ENCODE data around the gene LYZL2. TPM values are rescaled to one million over a fixed set of nuclear protein-coding genes. Genes with fewer than 3 reads are reported as not detected.
"Not testable (repeated sequence)": the region's sequence is repeated elsewhere in the genome, so short reads cannot be mapped to it uniquely, and the experiment has no call there.

LYZL2 gene
- total RNA-seq, 1 donor from 2014 or later, result not detected

- not testable (repeated sequence) for DNase-seq (ENCODE audit: low spot score in 2 of 2); FAIRE-seq
These were observed 32.8 kb downstream of the LYZL2 start for GRCh38 chr10:30596493-30597432.

DNA sequence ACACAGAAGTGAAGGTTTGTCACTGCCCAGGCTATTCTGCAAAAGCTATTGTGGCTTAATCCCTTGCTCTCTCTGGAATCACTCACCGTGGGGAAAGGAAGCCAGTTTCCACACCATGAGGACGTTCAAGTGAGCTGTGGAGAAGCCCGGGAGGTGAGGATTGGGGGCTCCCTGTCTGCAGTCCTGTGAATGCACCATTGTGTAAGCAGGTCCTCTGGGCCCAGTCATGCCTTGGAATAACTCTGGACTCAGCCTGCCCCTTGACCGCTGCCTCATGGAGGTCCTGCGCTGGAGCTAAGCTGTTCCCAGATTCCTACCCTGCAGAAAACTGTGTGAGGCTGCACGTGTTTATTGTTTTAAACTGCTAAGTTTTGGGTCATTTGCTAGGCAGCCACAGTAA is 33.5 kb downstream of the LYZL2 start:
- FAIRE-seq (no peak), DNase-seq (ENCODE audit: low spot score in 2 of 2) (no peak)

DNA sequence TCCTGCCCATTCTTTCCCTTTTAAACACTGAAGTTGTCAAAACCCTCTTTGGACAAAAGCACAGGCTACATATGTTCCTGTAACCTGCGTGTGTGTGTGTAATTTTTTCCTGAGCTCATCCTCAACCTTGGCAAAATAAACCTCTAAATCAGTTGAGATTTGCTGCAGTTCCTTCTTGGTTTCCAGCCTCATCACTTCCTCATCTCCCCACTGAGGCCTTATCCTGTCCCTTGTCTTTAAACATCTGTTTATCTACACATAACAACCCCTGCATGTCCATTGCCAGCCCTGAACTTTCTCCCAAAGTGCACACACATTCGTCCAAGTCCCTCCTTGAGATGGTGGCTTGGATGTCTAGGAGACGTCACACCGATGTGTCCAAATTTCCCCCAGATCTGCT is 35.5 kb downstream of the LYZL2 start:
- FAIRE-seq (no peak), DNase-seq (ENCODE audit: low spot score in 2 of 2) (no peak)

DNA sequence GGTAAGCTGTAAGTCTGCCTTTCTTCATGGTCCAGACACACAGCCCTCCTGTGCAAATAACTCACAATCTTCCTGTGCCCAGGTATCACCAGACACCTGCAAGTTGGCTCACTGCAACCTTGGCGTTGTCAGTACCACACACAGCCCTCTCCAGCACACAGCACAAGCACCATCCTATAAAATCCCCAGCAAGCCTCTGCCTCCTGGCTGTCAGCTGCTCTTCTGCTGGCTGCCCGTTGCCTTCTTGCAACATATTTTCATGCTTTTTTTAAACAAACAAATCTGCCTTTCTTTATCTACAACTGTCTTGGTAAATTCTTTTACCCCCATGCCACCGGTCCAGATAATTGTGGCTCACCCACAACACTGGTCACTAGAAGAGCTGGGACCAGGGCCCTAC is 36.8 kb downstream of the LYZL2 start:
- not testable (repeated sequence) for DNase-seq (ENCODE audit: low spot score in 2 of 2); FAIRE-seq

- FAIRE-seq, result no peak
- peak in 1 of 2 donors; percentile 41 for DNase-seq (ENCODE audit: low spot score in 2 of 2)
These were observed 38.3 kb downstream of the LYZL2 start for GRCh38 chr10:30591249-30591670.

GRCh38 chr10:30589441-30589840 is 40.1 kb downstream of the LYZL2 start:
- DNase-seq (ENCODE audit: low spot score in 2 of 2) (no peak), FAIRE-seq (no peak)

GRCh38 chr10:30587522-30588031 is 42.0 kb downstream of the LYZL2 start:
- DNase-seq (ENCODE audit: low spot score in 2 of 2) (no peak), FAIRE-seq (no peak)

DNA sequence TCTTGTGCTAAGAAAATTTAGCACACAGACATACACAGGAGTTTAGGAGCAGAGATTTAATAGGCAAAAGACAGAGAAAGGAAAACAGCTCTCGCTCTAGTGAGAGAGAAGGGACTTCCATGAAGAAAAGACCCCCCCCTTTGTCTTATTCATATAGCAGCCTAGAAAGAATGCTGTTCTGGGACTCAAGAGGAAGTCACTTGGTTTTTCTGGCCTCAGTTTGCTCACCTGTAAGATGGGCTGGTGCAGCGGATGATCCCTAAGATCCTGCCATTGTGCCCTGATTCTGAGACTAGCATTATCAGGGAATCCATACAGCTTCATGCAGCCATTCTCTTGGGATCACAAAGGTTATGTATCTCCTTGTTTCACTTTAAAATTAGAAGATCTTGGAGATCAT is 42.7 kb downstream of the LYZL2 start:
- DNase-seq (ENCODE audit: low spot score in 2 of 2), result no peak
- no peak for FAIRE-seq

- peak in 1 of 2 donors; percentile 39 for DNase-seq (ENCODE audit: low spot score in 2 of 2)
- FAIRE-seq, result no peak
These were observed 45.7 kb downstream of the LYZL2 start for GRCh38 chr10:30583778-30584415.

GRCh38 chr10:30581779-30582380 is 47.7 kb downstream of the LYZL2 start:
- no peak for DNase-seq (ENCODE audit: low spot score in 2 of 2)
- no peak for FAIRE-seq

DNA sequence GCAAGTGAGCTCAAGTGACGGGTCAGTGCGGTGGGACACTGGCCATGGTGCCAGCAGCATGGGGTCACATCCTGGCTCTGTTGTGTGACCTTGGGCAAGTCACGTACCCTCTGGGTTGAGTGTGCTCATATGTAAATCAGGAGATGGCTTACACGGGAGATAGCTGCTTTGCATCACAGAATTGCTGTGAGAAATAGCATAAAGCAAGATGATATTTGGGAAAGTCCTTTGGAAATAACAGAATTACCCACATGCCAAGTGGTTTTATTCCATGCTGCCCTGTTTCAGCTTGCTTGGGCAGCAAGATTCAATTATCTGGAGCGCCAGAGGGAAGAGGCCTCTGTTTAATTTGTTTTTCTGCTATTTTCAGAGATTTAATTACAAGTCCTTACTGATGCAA is 48.9 kb downstream of the LYZL2 start:
- FAIRE-seq, result no peak

GRCh38 chr10:30580241-30580640 is 49.3 kb downstream of the LYZL2 start:
- FAIRE-seq (no peak), DNase-seq (ENCODE audit: low spot score in 2 of 2) (no peak)

More for the DNA sequence above, 48.9 kb downstream of the LYZL2 start:
- no peak for DNase-seq (ENCODE audit: low spot score in 2 of 2)

DNA sequence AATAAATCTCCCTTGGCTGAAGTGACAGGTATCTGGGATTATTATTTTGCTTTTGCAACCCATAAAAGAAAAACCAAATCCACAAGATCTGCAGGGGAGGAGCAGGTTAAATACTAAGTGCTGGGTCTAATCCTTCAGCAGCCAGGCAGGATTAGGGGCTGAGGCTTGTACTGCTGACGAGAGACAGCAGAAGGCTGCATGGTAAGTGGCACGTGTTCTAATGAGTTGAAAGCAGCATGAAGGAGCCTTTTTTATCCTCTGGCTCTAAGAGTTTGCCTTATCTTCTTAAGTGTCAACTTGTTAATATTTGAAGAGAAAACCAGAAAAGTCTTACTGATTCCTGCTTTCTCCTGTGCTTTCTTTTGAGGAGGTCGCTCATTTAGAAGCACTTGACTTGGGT is 50.0 kb downstream of the LYZL2 start:
- no peak for DNase-seq (ENCODE audit: low spot score in 2 of 2)
- no peak for FAIRE-seq

DNA sequence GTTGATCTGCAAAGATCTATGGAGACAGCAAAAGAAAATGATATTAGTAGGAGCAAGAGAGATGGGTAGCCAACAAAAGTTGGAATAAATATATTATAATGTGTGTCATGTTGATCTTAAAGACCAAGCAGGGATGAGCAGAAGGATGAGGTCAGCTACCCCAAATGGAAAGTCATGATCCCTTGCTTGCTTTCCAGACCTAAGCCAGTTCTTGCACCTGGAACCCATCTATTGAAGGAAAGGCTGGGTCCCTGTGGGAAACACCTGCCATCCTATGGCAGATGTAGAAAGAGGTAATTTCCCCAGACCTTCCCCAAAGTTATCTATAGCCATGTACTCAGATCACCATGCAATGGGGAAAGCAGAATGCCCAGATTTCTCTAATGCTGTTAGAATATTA is 52.5 kb downstream of the LYZL2 start:
- no peak for FAIRE-seq
- DNase-seq (ENCODE audit: low spot score in 2 of 2), result no peak

- FAIRE-seq (no peak), DNase-seq (ENCODE audit: low spot score in 2 of 2) (no peak)
These were observed 52.9 kb downstream of the LYZL2 start for GRCh38 chr10:30576641-30577040.

DNA sequence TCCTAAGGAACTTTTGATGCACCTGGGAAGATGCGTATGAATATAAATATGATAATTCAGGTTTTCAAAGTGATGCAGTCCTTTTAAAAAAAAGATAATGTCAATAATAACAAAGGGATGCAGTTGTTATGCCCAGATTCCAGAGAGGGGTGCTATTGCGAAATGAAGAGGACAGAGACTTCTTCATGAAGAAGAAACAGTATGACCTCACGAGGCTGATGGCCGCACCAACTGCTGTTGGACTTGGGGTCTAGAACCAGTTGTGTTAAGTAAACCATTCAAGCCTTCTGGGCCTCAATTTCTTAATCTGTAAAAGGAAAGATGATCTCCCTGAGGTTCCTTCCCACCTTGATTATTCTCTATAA is 55.1 kb downstream of the LYZL2 start:
- FAIRE-seq (no peak), DNase-seq (ENCODE audit: low spot score in 2 of 2) (no peak)

- FAIRE-seq (no peak), DNase-seq (ENCODE audit: low spot score in 2 of 2) (no peak)
These were observed 55.7 kb downstream of the LYZL2 start for GRCh38 chr10:30573721-30574431.

DNA sequence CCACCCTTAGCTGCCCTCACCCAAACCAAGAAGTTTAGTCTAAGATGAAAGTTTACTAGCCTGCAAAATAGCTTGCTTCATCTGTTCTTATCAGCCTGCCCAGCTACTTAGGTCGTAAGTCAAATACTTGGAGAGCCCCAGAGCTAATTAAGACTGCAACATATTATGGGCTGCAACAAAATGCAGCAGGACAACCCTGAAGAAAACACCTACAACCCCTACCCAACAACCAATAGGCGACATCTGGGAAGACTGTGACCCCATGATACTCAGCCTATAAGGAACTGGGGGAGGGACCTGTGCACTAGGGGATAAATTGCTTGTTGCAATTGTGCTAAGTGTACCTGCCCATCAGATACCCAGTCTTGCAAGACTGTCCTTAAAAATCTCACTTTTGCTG is 64.1 kb downstream of the LYZL2 start:
- FAIRE-seq, result no peak
- DNase-seq (ENCODE audit: low spot score in 2 of 2), result no peak

DNA sequence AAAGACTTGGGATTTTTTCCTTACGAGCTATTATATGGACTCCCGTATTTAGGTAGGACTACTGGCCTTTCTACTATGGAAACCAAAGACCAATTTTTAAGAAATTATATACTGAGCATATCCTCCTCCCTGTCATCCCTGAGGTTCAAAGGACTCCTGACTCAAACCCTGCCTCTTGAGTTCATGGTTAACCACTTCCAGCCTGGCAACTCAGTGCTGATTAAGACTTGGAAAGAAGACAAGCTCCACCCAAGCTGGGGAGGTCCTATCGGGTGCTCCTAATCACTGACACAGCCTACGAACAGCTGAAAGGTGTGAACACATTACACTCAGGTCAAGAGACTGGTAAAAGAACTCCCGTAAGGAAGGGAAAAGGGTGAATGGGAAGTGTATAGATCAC is 66.8 kb downstream of the LYZL2 start:
- DNase-seq (ENCODE audit: low spot score in 2 of 2) (no peak), FAIRE-seq (no peak)
